ENCODE measurements around the gene ANKRD34A.

ANKRD34A gene

GRCh38 chr1:145917595-145917994 lies 46.8 kb downstream of the ANKRD34A start:
- Histone ChIP-seq H3K27ac (peak overlapping the region; percentile 92), H3K4me3 (ENCODE audit: low read depth, low read length) (peak overlapping the region; percentile 76), H3K36me3 (ENCODE audit: control insufficient read depth, insufficient read depth, low read length) (no peaks in the 10 kb centered on the region), H3K9ac (no peak overlapping the region), H3K4me1 (no peaks in the 10 kb centered on the region), H3K27me3 (ENCODE audit: control insufficient read depth, insufficient read depth, low read length) (no peaks in the 10 kb centered on the region), H3K4me2 (ENCODE audit: low read length) (peak overlapping the region; percentile 88), H3K9me3 (ENCODE audit: control insufficient read depth, low read length) (no peaks in the 10 kb centered on the region), H2AFZ (no peak overlapping the region), H3K79me2 (no peaks in the 10 kb centered on the region)
- no peak for TF ChIP-seq CTCF (IDR thresholded peaks at IDR 0.05)

GRCh38 chr1:145916745-145917144 lies 47.6 kb downstream of the ANKRD34A start:
- H3K4me2 ChIP-seq (ENCODE audit: low read length): no peak overlapping the region
- no peak overlapping the region for H2AFZ ChIP-seq
- H3K9ac ChIP-seq: no peak overlapping the region
- no peak overlapping the region for H3K4me3 ChIP-seq (ENCODE audit: low read depth, low read length)
- H3K9me3 ChIP-seq (ENCODE audit: control insufficient read depth, low read length): no peaks in the 10 kb centered on the region
- TF ChIP-seq CTCF (IDR thresholded peaks at IDR 0.05): no peak
- no peaks in the 10 kb centered on the region for H3K36me3 ChIP-seq (ENCODE audit: control insufficient read depth, insufficient read depth, low read length)
- H3K4me1 ChIP-seq: no peaks in the 10 kb centered on the region
- H3K27ac ChIP-seq: no peak overlapping the region
- no peaks in the 10 kb centered on the region for H3K79me2 ChIP-seq
- H3K27me3 ChIP-seq (ENCODE audit: control insufficient read depth, insufficient read depth, low read length): no peaks in the 10 kb centered on the region

GRCh38 chr1:145912128-145912641 lies 52.2 kb downstream of the ANKRD34A start:
- Histone ChIP-seq H3K36me3 (ENCODE audit: control insufficient read depth, insufficient read depth, low read length) (no peaks in the 10 kb centered on the region), H3K27ac (no peak overlapping the region), H3K9me3 (ENCODE audit: control insufficient read depth, low read length) (no peaks in the 10 kb centered on the region)

More at GRCh38 chr1:145912128-145912641, 52.2 kb downstream of the ANKRD34A start:
- no peaks in the 10 kb centered on the region for H3K27me3 ChIP-seq (ENCODE audit: control insufficient read depth, insufficient read depth, low read length)
- no peak for TF ChIP-seq CTCF (IDR thresholded peaks at IDR 0.05)
- peaks cover 2% of the 10 kb centered on the region for H3K4me1 ChIP-seq
- no peak overlapping the region for H2AFZ ChIP-seq
- no peak overlapping the region for H3K4me2 ChIP-seq (ENCODE audit: low read length)
- no peak overlapping the region for H3K9ac ChIP-seq
- H3K79me2 ChIP-seq: no peaks in the 10 kb centered on the region
- no peak overlapping the region for H3K4me3 ChIP-seq (ENCODE audit: low read depth, low read length)
